ENCODE results near the gene ZNF681.
A peak's percentile ranks its signal among the peaks of the same experiment; 100 is the strongest.
"Not testable (repeated sequence)": the region's sequence is repeated elsewhere in the genome, so short reads cannot be mapped to it uniquely, and the experiment has no call there.

ZNF681 gene

GRCh38 chr19:23774106-23774505, 15.4 kb upstream of the ZNF681 start:
- no peak for DNase-seq

- no peak for DNase-seq
Observed at GRCh38 chr19:23772675-23773063, 14.0 kb upstream of the ZNF681 start.

- no peak for DNase-seq
Observed at GRCh38 chr19:23771761-23772674, 13.3 kb upstream of the ZNF681 start.

- DNase-seq: no peak
Observed at GRCh38 chr19:23771316-23771715, 12.6 kb upstream of the ZNF681 start.

DNA sequence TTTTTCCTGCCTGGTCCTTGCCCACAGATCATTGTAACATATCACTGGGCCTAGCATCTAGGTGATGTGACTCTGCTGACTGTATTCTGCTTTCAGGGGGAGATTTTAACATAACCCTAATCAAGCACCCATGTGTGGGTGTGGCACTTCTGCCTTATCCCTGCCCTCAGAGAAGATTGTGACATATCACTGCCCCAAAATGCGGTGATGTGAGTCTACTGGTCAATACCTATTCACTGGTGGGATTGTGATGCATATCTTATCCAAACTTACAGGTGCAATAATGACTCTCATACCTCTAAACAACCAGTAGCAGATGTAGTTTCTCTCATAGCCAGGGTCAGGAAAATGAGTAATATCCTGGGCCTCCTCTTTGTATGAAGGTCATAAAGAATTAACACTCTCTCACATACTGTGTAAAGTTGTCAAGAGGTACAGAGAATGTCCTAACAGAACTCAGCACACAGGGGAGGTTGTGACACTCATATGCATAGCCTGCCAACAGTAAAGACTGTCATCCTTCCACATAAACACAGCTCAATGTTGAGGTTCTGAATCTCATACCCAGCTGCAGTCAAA, 12.1 kb upstream of the ZNF681 start:
- no peak for DNase-seq

DNA sequence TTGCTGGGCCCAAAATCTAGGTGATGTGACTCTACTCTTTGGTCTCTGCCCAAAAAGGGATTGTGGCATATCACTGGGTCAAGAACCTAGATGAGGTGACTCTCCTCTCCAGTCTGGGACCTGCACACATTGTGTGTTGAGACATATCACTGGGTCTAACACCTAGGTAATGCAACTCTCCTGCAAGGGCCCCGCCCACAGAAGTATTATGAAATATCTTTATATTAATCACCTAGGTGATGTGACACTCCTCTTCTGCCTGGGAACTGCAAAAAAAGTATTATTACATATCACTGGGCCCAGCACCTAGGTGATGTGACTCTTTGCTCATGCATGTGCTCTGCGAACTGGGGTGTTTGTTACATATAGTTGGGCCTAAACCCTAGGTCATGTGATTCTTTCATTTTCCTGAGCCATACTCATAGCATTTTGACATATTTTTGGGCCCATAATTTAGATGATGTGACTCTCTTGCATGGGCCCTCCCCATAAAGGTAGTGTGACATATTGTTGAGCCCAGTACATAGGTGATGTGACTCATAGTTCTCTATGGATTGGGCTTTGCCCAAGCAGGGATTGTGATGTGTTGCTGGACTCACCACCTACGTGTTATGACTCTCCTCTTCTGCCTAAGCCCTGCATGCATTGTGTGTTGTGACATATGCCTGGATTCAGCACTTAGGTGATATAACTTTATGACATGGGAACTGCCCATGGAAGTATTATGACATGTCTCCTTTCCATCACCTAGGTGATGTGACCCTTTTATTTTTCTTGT, 11.2 kb upstream of the ZNF681 start:
- no peak for DNase-seq

DNA sequence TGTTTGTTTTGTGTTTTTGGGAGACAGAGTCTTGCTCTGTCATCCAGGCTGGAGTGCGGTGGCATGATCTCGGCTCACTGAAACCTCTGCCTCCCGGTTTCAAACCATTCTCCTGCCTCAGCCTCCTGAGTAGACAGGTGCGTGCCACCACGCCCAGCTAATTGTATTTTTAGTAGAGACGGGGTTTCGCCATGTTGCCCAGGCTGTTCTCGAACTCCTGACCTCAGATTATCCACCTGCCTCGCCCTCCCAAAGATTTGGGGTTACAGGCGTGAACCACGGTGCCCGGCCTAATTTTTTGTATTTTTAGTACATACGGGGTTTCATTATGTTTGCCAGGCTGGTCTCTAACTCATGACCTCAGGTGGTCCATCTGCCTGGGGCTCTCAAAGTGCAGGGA, 8.3 kb upstream of the ZNF681 start:
- no peak for DNase-seq

GRCh38 chr19:23764781-23765180, 6.1 kb upstream of the ZNF681 start:
- DNase-seq: no peak

- DNase-seq: peak in 55 of 56 donors; percentile 4 to 85 (median 62)
Observed at GRCh38 chr19:23762884-23763711, 4.4 kb upstream of the ZNF681 start.

DNA sequence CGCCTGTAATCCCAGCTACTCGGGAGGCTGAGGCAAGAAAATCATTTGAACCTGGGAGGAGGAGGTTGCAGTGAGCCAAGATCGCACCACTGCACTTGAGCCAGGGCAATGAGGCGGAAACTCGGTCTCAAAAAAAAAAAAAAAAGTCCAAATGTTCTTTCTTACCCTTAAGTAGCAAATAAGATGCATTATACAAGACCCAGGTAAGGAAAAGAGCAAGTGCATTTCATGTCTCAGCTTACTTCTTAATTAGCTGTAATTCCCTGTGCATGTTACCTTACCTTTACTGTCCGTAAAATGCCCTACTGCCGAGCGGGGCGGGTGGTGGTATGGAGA, 3.8 kb upstream of the ZNF681 start:
- no peak for DNase-seq

DNA sequence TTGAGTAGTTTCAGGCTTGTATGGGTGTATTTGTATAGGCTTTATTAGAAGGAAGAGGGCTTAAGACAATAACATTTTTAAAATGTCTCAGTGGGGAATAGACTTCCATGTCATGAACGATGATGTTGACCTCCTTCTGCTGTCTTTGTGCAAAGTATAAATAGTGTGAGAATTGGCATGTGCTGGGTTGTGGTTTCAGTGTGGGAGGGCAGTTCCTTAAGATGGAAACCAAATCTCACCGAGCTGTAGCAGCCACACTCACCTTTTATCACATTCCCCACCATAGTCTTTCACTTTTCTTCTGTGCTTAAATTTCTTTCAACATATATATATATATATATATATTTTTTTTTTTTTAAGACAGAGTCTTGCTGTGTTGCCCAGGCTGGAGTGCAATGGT, 1.6 kb upstream of the ZNF681 start:
- not testable (repeated sequence) for DNase-seq

DNA sequence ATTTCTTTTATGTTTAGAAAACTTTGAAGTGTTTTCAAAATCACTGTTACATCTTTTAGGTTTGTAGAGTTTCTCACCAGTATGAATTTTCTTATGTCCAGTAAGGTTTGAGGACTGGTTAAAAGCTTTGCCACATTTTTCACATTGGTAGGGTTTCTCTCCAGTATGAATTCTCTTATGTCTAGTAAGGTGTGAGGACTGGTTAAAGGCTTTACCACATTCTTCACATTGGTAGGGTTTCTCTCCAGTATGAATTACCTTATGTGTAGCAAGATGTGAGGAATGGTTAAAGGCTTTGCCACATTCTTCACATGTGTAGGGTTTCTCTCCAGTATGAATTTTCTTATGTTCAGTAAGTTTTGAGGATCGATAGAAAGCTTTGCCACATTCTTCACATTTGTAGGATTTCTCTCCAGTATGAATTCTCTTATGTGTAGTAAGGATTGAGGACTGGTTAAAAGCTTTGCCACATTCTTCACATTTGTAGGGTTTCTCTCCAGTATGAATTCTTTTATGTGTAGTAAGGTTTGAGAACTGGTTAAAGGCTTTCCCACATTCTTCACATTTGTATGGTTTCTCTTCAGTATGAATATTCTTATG, 15.0 kb downstream of the ZNF681 start:
- DNase-seq: not testable (repeated sequence)

- DNase-seq: not testable (repeated sequence)
Observed at GRCh38 chr19:23730729-23731465, 27.8 kb downstream of the ZNF681 start.

- not testable (repeated sequence) for DNase-seq
Observed at GRCh38 chr19:23724161-23724560, 34.5 kb downstream of the ZNF681 start.

DNA sequence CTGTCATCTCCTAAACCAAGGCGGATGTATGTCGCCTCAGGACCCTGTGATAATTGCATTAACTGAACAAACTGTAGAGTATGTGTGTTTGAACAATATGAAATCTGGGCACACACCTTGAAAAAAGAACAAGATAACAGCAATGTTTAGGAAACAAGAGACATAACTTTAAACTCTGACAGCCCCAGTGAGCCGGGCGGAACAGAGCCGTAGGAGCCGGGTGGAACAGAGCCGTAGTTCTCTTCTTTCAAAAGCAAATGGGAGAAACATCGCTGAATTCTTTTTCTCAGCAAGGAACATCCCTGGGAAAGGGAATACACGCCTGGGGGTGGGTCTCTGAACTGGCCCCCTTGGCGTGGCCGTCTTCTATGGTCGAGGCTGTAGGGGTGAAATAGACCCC, 39.9 kb downstream of the ZNF681 start:
- DNase-seq: no peak

GRCh38 chr19:23716792-23717191, 41.9 kb downstream of the ZNF681 start:
- DNase-seq: no peak

DNA sequence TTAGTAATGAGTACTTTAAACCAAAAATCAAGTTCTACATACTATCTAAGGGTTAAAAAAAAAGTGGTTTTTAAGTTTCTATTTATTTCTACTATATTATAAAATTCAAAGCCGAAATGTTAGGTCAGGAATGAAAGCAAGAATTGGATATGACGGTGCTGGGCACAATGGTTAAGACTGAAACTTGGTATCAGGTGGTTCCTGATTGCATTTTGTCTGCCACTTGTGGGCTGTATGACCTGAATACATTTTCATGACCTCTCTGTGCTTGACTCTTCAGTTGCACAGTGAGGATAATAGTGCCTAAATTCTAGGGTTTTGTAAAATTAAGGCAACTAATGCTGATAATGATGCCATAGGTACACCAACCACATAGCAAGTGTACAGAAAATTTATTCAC, 49.3 kb downstream of the ZNF681 start:
- DNase-seq: no peak

- no peak for DNase-seq
Observed at GRCh38 chr19:23706657-23707056, 52.0 kb downstream of the ZNF681 start.

- no peak for DNase-seq
Observed at GRCh38 chr19:23699521-23699860, 59.2 kb downstream of the ZNF681 start.
